GM12801 (cell line): ENCODE results near the gene STARD10.

Experiments used
- CTCF ChIP-seq: IDR thresholded peaks from one replicate; pipeline ENCODE4 v1.5.1; 2011; ENCODE audit warnings: control low read depth; ENCODE audit not compliant: insufficient read length; ENCODE audit errors: extremely low read depth

Gene STARD10

GRCh38 chr11:72808331-72808798 is 14.5 kb upstream of the STARD10 start:
- no peak for TF ChIP-seq CTCF

GRCh38 chr11:72807792-72808191 is 13.9 kb upstream of the STARD10 start:
- TF ChIP-seq CTCF, result no peak

GRCh38 chr11:72807021-72807693 is 13.3 kb upstream of the STARD10 start:
- no peak for TF ChIP-seq CTCF

- no peak for TF ChIP-seq CTCF
These were observed 11.4 kb upstream of the STARD10 start for GRCh38 chr11:72805216-72805615.

- no peak for TF ChIP-seq CTCF
These were observed 9.0 kb upstream of the STARD10 start for GRCh38 chr11:72802822-72803221.

GRCh38 chr11:72799441-72799840 is 5.6 kb upstream of the STARD10 start:
- no peak for TF ChIP-seq CTCF

- TF ChIP-seq CTCF, result no peak
These were observed 4.5 kb upstream of the STARD10 start for GRCh38 chr11:72798361-72798760.
